GM21529 (cell line): ENCODE data around the gene DENND11.
A peak's percentile ranks its signal among the peaks of the same experiment; 100 is the strongest.

Experiments
- ATAC-seq: cut with Tn5 transposase; IDR thresholded peaks from one replicate; pipeline ENCODE4 v1.9.1; 2021; ENCODE audit not compliant: unreplicated experiment

Gene DENND11, protein sequence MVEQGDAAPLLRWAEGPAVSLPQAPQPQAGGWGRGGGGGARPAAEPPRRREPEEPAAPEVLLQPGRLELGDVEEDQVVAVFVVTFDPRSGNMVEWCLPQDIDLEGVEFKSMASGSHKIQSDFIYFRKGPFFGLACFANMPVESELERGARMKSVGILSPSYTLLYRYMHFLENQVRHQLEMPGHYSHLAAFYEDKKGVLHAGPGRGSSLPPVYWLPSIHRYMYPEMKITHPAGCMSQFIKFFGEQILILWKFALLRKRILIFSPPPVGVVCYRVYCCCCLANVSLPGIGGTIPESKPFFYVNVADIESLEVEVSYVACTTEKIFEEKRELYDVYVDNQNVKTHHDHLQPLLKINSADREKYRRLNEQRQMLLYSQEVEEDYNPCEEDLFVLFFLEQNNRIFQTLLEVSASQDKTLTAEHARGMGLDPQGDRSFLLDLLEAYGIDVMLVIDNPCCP

DNA sequence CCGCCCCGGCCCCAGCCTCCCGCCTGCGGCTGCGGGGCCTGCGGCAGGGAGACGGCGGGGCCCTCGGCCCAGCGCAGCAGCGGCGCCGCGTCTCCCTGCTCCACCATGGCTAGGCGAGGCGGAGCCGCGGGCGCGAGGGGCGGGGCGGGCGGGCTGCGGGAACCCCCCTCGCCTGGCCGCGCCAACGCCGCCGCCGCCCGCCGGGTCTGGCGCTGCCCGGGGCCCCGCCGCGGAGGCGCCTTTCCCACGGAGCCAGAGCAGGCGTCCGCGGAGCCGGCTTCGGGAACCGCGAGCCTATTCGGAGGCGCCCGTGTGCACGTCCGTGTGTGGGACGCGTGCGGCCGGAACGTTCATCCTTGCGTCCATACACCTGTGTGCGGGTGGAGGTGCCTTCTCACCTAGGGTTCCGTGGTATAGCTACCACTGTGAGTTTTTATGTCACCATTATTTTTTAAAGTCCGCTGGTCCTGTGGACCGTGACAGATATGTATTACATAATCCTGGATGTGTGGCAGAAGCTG lies at the start of gene DENND11:
TSS of gene DENND11 (minus strand) at position 120 of the 521 bp plus-strand sequence. CDS start at position 107, 13 bp downstream.
- peak; percentile 73 for ATAC-seq

DNA sequence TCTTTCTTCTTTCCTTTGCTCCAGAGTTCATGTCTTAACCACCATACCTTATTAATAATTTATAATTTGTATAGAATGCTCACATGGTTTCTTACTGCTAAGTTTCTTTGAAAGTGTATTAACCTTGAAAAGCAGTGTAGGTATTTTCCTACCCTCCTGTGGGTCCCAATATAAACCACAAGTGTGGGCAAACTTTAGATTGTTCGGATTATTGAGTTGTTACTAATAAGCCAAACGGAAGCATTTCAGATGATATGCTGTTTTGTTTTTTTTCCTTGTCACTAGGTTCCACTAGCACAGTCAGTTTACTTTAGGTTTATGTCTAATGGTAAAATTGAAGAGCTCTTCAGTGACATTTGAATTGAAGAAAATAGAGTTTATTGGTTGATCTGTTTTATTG lies 46.4 kb upstream of the DENND11 start:
- ATAC-seq = no peak

DNA sequence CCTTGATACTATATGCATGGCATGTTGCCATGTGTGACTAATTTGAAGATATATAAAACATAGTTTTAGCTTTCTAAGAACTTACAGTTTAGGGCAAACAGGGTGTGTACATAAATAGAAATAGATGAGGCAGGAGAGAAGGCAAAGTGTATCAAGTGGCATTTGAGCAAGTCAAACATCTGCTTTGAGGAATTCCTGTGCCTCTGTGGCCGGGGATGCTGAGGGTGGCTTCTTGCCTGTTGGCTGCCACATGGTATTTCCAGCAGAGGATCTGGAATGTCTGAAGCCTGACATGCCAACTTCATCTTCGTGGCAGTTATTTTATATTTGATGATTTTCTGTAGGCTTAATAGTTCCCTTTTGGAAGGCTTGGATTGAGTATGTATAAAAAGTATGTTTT lies 42.2 kb upstream of the DENND11 start:
- ATAC-seq = no peak

DNA sequence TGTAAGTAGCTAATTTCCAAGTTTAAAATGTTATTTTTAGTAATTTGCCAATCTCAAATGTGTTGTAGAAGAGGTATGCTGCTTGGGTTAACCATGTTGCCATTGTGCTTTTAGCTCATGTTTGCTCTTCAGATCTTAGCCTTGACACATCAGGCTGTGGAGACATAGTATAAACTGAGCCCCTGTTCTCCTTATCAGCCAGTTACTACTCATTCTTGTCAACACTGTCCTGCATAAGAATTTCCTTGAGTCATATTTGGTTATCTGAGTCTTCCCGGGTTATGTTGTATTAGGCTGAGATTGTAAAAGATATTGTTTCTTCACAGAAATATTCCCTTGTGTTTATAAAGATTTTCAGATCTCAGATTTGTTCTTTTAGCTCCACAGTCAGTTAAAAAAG lies 40.3 kb upstream of the DENND11 start:
- ATAC-seq = no peak

DNA sequence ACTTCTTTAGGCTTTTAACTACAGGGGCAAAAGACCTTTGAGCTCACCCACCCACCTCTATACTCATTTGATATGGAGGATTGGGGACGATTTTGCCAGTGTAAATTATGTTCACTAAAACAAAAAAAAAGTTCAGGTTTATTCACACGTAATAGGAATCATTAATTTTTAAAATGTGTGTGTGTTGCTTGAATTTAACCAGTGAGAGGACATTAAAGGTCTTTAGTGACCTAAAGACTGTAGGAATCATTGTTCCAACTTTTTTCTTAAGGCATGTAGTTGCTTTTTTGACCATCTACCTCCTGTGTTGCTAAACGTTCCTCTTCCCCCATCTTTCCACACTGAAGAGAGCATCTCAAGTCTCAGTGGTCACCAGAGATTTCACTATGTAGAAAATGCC lies 37.3 kb upstream of the DENND11 start:
- ATAC-seq = no peak

DNA sequence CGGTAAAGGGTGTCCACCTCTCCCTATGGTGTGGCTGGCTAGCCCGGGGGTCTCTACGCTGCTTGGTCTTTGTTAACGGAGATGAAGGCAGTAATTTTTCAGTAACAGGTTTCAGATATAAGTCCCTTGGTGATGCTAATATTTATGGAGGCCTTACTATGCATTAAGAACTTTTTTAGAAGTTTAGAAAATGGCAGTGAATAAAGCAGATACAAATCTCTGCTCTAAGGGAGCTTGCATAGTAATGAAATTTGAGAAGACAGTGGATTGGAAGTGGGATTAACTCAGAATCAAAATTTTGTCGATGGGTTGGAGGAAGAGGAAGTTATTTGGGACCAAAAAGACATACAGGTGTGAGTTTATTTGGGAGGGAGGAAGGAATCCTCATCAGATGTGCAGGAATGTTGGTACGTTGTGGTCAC lies 36.6 kb upstream of the DENND11 start:
- peak; percentile 43 for ATAC-seq

DNA sequence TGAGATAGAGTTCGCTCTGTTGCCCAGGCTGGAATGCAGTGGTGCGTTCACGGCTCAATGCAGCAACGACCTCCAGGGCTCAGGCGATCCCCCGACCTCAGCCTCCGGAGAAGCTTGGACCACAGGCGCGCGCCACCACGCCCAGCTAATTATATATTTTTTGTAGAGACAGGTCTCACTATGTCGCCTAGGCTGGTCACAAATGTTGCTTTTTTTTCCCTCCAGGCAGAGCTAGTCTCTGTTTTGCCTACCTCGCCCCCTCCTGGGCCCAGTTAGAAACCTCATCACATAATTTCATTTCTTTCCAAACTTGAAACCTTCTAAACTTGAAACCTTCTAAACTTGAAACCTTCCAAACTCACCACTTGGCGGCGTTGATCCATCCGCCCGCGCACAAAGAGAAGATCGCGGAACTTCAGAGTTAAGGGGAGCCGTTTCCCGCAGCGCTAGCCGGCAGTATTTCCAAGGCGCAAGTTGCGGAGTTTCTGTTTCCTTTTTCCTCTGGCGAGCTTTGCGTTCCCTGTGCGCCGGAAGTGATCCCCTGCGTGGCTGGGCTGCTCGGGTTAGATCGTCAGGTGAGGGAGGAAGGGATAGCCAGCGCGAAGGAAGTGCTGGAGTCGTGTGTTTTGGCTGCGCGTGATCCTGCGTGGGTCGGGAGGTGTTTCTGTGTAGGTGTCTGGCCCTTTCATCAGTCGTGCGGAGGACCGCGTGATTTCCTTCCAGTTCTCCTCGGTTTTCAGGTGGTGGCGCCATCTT lies 36.0 kb upstream of the DENND11 start, which contains the start of gene SSBP1:
TSS of gene SSBP1 (plus strand) at position 523 of the 756 bp plus-strand sequence. CDS start 809 bp downstream, outside the sequence.
- peak; percentile 94 for ATAC-seq

DNA sequence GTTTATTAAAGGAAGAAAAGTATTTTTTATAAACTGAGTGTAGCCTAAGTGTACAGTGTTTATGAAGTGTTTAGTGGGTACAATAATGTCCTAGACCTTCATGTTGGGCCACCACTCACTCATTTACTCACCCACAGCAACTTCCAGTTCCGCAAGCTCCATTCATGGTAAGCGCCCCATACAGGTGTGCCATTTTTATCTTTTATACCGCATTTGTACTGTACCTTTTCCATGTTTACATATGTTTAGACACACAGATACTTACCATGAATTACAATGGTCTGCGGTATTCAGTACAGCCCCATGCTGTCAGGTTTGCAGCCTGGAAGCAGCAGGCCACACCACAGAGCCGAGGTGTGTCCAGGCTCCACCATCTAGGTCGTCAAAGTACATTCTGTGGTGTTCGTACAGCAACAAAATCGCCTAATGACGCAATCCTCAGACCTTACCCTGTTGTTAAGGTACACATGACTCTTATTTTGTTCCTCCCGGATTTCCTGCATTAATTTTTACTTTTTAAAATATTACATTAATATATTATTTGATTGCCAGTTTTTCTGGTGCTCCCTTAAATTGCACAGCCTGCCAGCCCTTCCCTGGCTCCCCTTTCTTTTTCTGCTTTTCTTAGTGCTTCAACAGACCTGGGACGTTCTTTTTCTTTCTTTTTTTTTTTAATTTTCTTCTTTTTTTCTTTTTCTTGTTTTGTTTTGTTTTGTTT lies 35.3 kb upstream of the DENND11 start:
- ATAC-seq = no peak

DNA sequence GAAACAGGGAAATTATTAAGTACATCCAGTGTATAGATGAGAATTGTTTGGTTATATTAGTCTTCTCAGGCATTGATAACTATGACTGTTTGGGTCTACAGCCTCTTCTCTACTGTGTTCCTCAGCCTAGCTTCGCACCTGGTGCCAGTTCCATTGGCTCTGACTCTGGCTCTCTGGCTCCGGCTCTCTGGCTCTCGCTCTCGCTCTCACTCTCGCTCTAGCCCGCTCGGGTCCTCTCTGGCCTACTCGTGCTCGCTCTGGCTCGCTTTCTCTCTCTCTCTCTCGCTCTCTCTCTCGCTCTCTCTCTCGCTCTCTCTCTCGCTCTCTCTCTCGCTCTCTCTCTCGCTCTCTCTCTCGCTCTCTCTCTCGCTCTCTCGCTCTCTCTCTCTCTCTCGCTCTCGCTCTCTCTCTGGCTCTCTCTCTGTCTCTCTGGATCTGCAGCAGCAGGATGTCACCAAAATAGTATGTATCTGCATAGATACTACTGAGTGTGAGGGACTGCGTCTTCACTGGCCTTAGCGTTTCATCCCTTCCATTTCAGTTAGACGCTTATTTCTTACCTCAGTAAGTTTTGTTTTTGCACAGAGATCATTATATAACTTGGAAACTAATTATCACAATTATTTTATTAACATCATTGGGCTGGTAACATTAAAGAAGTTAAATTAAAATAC lies 29.6 kb upstream of the DENND11 start:
- no peak for ATAC-seq

DNA sequence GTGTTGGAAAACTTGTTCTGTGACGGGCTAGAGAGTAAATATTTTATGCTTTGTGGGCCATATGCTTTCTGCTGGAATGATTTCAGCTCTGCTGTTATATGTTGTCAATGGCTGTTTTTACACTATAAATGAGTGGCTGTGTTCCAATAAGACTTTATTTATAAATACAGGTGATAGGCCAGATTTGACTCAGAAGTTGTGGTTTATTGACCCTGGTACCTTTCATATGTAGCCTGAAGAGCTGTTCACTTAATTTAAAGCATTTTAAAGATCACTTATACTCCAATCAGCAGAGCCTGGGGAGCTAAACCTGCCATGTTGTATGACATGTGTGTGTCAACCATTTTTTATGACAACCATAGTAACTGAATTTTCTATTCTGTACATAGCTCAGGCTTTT lies 27.1 kb upstream of the DENND11 start:
- no peak for ATAC-seq

DNA sequence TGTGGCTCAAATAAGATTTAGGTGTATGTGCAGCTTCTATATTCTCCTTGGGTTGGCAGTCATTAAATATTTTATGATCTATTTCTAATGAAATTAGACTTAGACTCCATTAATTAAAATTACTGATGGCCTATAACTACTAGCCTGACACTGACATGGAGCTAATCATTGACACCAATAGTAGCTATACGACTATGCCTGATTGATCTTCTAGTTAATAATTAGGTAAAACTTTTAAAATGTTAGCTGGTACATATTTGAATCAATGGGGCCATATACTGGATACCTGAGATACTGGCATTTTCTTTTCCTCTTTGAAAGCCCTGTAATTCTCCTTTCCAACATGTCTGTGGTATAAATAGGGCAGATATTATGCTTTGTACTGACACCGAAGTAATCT lies 20.6 kb upstream of the DENND11 start:
- no peak for ATAC-seq

DNA sequence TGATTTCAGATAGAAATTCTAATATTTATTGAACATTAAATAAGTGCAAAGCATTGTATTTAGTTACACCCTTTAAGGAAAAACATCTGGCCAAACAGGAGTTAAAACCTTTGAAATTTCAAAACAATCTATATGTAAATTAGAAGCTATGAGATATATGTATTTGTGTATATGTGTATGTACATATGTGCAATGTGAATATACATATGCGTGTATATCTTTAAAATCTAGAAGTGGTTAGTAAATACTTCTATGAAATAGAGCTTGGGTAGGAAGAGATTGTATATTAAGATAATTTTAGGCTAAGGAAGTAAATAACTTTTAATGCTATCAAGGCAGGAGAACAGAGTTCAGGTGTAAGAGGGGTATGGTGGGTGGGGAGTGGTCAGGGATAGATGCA lies 15.5 kb upstream of the DENND11 start:
- ATAC-seq = no peak

DNA sequence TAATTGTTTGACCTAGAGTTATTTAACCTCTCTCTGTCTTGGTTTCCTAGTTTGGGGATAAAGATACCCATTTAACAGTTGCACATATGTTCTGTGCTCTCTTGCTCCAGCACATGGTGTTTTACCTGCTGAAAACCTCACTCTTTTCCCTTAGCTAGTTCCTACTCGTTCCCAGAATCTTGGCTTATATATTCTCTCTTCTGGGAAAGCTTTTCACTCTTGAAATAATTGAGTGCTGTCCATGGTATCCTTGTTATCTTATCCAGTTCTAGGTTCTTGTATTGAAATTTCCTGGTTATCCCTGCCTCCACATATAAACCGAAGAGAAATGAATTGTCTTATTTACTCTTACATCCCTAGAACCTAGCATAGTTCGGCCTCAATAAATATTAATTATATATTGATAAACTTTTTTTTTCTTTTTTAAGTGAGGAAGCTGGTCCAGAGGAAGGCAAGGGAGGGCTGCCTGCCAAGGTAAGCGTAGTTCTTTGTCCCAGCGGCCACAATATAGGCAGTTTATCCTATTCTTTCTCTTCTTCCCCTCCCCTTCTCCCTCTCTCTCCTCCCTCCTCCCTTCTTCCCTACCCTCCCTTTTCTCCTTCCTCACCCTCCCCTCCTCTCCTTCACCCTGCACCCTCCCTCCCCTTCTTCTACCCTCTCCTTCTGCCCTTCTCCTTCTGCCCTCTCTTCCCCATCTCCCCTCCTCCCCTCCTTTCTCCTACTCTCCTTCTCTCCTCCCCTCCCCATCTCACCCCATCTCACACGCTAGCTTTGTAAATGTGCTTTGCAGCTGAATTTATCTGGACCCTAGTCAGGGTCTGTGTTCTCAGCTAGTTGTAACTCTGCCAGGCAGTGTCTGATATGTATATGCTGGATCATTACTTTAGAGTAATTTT lies 14.1 kb upstream of the DENND11 start:
- no peak for ATAC-seq

DNA sequence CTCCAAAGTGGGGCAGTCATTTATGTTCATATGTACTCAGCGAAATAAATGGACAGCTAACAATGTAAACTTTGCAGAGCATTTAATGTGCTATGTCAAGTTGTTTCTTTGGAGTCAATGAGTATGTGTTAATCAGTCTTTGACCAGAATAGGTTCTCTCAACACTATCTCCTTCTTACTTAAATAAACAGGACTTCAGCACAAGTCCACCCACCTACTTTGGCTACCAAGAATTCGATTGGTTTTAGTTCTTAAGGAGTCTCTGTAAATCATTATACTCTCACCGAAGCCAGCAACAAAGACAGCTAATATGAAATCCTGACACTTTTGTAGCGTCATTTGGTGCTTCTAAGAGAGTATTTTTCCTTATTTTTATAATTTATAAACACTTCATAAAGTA lies 13.1 kb upstream of the DENND11 start:
- ATAC-seq = no peak

DNA sequence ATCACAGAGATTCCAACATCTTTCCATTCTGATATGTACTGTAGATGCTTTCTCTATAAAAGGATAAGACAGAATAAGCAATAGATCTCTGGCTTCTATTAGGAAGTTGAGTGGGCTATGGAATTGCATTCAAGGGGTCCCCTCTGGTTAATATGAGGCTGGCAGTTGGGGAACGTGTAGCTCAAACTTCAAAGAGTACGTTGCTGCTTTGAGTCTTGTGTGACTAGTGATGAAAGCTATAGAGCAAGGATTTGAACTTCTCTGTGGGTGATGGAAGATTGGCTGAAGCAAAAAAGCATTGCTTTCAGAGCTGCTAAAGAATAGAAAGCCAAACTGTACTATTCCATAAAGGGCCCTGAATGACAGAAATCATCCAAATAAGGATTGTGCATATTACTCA lies 12.6 kb upstream of the DENND11 start:
- no peak for ATAC-seq

DNA sequence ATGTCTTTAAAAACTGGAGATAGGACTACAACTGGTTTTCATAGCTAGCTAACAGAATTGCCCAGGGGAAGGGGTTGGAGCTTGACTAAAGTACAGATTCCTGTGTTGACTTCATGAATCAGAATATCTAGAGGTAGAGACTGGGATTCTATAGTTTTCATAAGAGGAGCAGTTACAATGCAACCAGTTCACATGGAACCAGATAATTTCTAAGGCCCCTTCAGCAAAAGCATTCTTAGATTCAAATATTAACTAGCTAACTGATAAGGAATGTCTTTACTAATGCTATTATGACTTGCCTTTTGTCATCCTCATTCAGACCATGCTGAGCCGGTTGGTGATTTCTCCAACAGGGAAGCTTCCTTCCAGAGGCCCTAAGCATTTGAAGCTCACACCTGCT lies 11.9 kb upstream of the DENND11 start:
- no peak for ATAC-seq

DNA sequence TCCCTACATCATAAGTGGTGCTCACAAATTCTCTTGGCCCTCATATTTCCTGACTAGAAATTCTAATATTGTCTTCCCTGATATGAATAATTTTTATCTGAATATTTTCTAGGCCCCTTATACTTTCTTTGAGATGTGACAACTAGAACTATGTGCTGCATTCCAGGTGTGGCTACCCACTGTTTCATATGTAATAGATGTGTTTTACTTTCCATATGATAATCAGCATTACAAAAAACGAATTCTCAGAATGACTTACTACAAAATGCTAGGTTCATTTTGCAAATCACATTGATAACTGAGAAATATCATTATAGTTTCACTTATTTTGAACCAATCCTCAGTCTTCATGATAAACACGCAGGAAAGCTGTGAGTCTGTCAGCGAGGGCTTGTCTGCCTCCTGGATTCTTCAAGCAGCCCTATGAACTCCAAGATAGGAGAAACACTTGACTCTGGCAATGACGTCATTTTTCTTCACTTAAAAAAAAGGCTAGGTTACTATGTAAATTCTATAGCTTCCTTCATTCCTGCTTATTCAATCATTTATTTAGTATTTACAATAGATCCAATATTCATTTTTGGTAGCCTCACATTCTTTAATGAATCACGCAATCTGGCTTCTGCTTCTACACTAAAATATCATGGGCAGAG lies 10.8 kb upstream of the DENND11 start:
- no peak for ATAC-seq

DNA sequence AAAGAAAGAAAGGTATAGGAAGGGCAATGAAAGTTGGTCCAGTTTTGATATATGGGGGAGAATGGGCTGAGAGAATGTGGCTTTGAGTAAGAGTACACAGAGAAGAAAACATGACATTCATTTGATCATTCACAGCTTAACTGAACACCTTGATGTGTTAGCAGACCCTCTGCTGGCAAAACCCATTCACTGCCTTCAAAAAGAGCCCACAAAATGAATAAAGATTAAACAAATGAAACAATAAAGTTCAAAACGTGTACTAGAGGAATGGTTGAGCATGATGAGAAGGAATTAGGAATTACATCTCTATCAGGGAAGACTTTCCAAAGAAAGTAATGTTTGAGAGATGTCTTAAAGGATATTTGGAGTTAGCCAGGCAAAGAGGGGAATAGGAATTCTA lies 8.3 kb upstream of the DENND11 start:
- no peak for ATAC-seq

DNA sequence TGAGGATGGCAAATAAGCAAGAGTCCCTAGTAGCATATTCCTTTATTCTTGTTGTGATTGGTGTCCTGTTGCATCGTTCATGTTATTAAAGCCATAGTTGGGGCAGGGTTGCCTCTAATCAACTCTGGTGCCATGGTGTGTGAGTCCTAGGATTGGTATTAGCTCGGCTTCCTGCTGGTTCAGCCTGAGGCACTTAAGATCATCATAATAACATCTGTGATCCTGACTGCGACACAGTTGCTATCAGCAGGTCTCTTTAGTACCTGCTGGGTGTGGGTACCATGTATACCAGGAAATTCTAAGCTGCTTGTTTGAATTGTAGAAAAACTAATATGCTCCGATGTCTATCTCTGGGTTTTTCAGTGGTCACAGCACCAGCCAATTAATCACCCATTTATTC lies 7.8 kb upstream of the DENND11 start:
- no peak for ATAC-seq
